22Rv1 (cell line): ENCODE results near the gene NPAS2.

ENCODE experiments used
- ZFX ChIP-seq: fragments of 450-650 bp; IDR thresholded peaks from 2 replicates; pipeline ENCODE4 v1.6.1; 2017; ENCODE audit warnings: antibody characterized with exemption, borderline replicate concordance
- TF ChIP-seq, protein P1 (sequence below): fragments of 450-650 bp; IDR thresholded peaks from 2 replicates; pipeline ENCODE4 v1.5.1; 2017; ENCODE audit warnings: mild to moderate bottlenecking

- TF ChIP-seq, protein P1, sequence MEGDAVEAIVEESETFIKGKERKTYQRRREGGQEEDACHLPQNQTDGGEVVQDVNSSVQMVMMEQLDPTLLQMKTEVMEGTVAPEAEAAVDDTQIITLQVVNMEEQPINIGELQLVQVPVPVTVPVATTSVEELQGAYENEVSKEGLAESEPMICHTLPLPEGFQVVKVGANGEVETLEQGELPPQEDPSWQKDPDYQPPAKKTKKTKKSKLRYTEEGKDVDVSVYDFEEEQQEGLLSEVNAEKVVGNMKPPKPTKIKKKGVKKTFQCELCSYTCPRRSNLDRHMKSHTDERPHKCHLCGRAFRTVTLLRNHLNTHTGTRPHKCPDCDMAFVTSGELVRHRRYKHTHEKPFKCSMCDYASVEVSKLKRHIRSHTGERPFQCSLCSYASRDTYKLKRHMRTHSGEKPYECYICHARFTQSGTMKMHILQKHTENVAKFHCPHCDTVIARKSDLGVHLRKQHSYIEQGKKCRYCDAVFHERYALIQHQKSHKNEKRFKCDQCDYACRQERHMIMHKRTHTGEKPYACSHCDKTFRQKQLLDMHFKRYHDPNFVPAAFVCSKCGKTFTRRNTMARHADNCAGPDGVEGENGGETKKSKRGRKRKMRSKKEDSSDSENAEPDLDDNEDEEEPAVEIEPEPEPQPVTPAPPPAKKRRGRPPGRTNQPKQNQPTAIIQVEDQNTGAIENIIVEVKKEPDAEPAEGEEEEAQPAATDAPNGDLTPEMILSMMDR: no peak
- TF ChIP-seq ZFX: no peak
These were observed 12.9 kb downstream of the NPAS2 start for GRCh38 chr2:100832885-100833284.
